CD4-positive, alpha-beta T cell treated with Interleukin-12 subunit alpha and Interleukin-12 subunit beta, for 1 hour (primary cell): Measurements from ENCODE around the gene PCDHB12.
"Not testable (repeated sequence)": the region's sequence is repeated elsewhere in the genome, so short reads cannot be mapped to it uniquely, and the experiment has no call there.

Experiments
- DNase-seq: peaks from one replicate; pipeline ENCODE4 v3.0.0-alpha.2; 2020

The PCDHB12 gene

GRCh38 chr5:141208478-141208877, at the start of gene PCDHB12:
Gene PCDHB12 (plus strand): TSS chr5:141208719. CDS start chr5:141208908, 189 bp downstream.
- DNase-seq: no peak

- peak; percentile 12 for DNase-seq
Observed at GRCh38 chr5:141172381-141173204, 35.9 kb upstream of the PCDHB12 start, which contains the start of gene PCDHB7. Gene PCDHB7 (plus strand): TSS chr5:141172644. CDS start chr5:141172836, 192 bp downstream.

- DNase-seq: not testable (repeated sequence)
Observed at GRCh38 chr5:141174291-141175104, 34.0 kb upstream of the PCDHB12 start.

- DNase-seq: no peak
Observed at GRCh38 chr5:141175933-141176332, 32.6 kb upstream of the PCDHB12 start.

- not testable (repeated sequence) for DNase-seq
Observed at GRCh38 chr5:141177577-141178191, 30.8 kb upstream of the PCDHB12 start, which contains the start of gene PCDHB8. Gene PCDHB8 (plus strand): TSS chr5:141177790. CDS start chr5:141178035, 245 bp downstream.

GRCh38 chr5:141179371-141179770, 29.1 kb upstream of the PCDHB12 start:
- DNase-seq: not testable (repeated sequence)

GRCh38 chr5:141179876-141180275, 28.6 kb upstream of the PCDHB12 start:
- not testable (repeated sequence) for DNase-seq

- DNase-seq: no peak
Observed at GRCh38 chr5:141180313-141180712, 28.2 kb upstream of the PCDHB12 start.

GRCh38 chr5:141182248-141182647, 26.3 kb upstream of the PCDHB12 start, which contains the start of gene PCDHB16:
Gene PCDHB16 (plus strand): TSS chr5:141182387. CDS start chr5:141182560, 173 bp downstream.
- DNase-seq: no peak

GRCh38 chr5:141184117-141184855, 24.2 kb upstream of the PCDHB12 start:
- not testable (repeated sequence) for DNase-seq

GRCh38 chr5:141186897-141187512, 21.5 kb upstream of the PCDHB12 start, which contains the start of gene PCDHB9:
Gene PCDHB9 (plus strand): TSS chr5:141187161. CDS start chr5:141187319, 158 bp downstream.
- DNase-seq: peak; percentile 33

- not testable (repeated sequence) for DNase-seq
Observed at GRCh38 chr5:141188682-141189081, 19.8 kb upstream of the PCDHB12 start.

- DNase-seq: not testable (repeated sequence)
Observed at GRCh38 chr5:141189131-141189530, 19.4 kb upstream of the PCDHB12 start.

- peak; percentile 18 for DNase-seq
Observed at GRCh38 chr5:141192110-141192725, 16.3 kb upstream of the PCDHB12 start, which contains the start of gene PCDHB10. Gene PCDHB10 (plus strand): TSS chr5:141192353. CDS start chr5:141192553, 200 bp downstream.

GRCh38 chr5:141194332-141194731, 14.2 kb upstream of the PCDHB12 start:
- DNase-seq: not testable (repeated sequence)

GRCh38 chr5:141196363-141196762, 12.2 kb upstream of the PCDHB12 start:
- no peak for DNase-seq

GRCh38 chr5:141199359-141200235, 8.9 kb upstream of the PCDHB12 start, which contains the start of gene PCDHB11:
Gene PCDHB11 (plus strand): TSS chr5:141199627. CDS start chr5:141199775, 148 bp downstream.
- DNase-seq: no peak

- not testable (repeated sequence) for DNase-seq
Observed at GRCh38 chr5:141201126-141201525, 7.4 kb upstream of the PCDHB12 start.

GRCh38 chr5:141201646-141202045, 6.9 kb upstream of the PCDHB12 start:
- DNase-seq: not testable (repeated sequence)

GRCh38 chr5:141210281-141210680, 1.8 kb downstream of the PCDHB12 start:
- not testable (repeated sequence) for DNase-seq
